Adrenal gland (tissue), 5 donors: Measurements from ENCODE around the gene COL16A1.

ENCODE experiments used
- CTCF ChIP-seq, 6 experiments: fragments of 450-650 bp in 4 of 6; fragments of 200-600 bp in 2 of 6; sonication (generic) in 1 of 6; IDR thresholded peaks; 1 replicate in 5 of 6; 2 replicates in 1 of 6; pipeline versions ENCODE4 v1.5.1 to v1.8.0; 2016 to 2021; ENCODE audit warnings: antibody characterized with exemption in 6 of 6, mild to moderate bottlenecking in 2 of 6, moderate library complexity in 1 of 6
- POLR2A ChIP-seq, 2 donors: fragments of 450-650 bp; IDR thresholded peaks; one replicate each; pipeline ENCODE4 v1.6.1; 2017; ENCODE audit warnings: antibody characterized with exemption in 2 of 2, mild to moderate bottlenecking in 2 of 2, moderate library complexity in 1 of 2
- donor health status: DM: no; HTN: no; CAD: no.

DNA sequence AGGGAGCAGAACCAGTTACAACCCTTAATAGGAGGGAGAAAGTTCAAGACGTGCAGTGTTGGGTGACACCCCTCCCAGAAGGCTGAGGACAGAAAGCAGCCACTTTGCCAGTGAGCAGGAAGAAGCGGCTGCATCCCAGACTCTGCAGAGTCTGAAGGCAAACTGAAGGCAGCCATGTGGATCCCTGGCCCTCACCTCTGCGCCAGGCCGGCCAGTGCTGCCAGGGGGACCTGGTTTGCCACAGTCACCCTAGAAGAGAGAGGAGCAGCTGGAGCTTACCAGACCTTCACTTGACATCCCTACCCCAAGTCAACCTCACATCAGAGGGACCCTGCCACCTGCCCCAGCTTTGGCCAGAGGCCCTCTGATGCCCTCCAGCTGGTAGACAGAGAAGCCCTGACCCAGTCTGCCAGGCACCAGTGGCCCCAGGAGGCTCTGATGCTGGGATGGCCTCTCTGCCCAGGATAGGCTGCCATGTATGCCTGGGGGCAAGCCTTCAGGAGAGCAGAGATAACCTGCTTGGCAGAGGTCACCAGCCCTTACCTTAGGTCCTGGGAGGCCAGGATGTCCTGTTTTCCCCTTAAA is 42.9 kb downstream of the COL16A1 start:
- TF ChIP-seq CTCF (IDR thresholded peaks at IDR 0.05), result no peak
- TF ChIP-seq POLR2A (IDR thresholded peaks at IDR 0.05), result no peak
